GM20000 (cell line): ENCODE measurements around the gene PCDHA1.
"Not testable (repeated sequence)": the region's sequence is repeated elsewhere in the genome, so short reads cannot be mapped to it uniquely, and the experiment has no call there.

Source experiments
- DNase-seq: peaks from one replicate; pipeline ENCODE4 v3.0.0; 2012; ENCODE audit warnings: low spot score
- CTCF ChIP-seq: IDR thresholded peaks from 2 replicates; pipeline ENCODE4 v1.5.1; 2012; ENCODE audit warnings: mild to moderate bottlenecking, control low read depth; ENCODE audit errors: extremely low read depth, missing control alignments

Gene PCDHA1

GRCh38 chr5:140802781-140803271 lies 16.9 kb downstream of the PCDHA1 start:
- no peak for DNase-seq
- TF ChIP-seq CTCF: no peak

- no peak for TF ChIP-seq CTCF
- no peak for DNase-seq
Measured at GRCh38 chr5:140806834-140807775, 21.2 kb downstream of the PCDHA1 start, which contains the start of gene PCDHA4. TSS of gene PCDHA4 (plus strand) at chr5:140807068.

DNA sequence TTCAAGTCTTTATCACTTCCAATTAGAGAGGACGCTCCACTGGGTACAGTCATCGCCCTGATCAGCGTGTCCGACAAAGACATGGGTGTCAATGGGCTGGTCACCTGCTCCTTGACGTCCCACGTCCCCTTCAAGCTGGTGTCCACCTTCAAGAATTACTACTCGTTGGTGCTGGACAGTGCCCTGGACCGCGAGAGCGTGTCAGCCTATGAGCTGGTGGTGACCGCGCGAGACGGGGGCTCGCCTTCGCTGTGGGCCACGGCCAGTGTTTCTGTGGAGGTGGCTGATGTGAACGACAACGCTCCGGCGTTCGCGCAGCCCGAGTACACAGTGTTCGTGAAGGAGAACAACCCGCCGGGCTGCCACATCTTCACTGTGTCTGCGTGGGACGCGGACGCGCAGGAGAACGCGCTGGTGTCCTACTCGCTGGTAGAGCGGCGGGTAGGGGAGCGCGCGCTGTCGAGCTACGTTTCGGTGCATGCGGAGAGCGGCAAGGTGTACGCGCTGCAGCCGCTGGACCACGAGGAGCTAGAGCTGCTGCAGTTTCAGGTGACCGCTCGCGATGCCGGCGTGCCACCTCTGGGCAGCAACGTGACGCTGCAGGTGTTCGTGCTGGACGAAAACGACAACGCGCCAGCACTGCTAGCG lies 22.4 kb downstream of the PCDHA1 start:
- DNase-seq: not testable (repeated sequence)

- no peak for TF ChIP-seq CTCF
- no peak for DNase-seq
Measured at GRCh38 chr5:140808889-140809291, 22.9 kb downstream of the PCDHA1 start.

DNA sequence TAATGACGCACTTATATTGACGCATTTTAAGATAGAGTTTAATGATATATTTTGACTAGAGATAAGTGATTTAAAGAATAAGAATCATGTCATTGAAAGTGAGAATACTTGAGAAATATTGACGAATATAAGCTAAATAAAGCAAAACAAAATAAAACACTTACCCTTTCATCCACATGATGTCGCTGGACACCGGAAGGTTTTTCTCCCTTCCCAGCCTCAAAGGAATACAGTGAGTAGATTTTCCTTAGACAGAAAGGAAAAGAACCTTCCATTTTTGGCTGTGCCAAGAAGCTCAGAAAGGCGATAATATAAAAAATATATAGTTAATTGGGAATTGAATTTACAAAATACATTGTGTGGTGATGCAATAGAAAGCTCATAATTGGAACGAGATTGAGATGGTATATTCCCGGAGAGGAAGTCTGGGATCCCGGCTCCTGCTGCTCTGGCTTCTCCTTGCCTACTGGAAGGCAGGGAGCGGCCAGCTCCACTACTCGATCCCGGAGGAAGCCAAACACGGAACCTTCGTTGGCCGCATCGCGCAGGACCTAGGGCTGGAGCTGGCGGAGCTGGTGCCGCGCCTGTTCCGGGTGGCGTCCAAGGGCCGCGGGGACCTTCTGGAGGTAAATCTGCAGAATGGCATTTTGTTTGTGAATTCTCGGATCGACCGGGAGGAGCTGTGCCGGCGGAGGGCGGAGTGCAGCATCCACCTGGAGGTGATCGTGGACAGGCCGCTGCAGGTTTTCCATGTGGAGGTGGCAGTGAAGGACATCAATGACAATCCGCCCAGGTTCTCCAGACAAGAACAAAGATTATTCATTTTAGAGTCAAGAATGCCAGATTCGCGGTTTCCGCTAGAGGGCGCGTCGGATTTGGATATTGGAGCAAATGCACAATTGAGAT lies 35.7 kb downstream of the PCDHA1 start, which contains the start of gene PCDHA5:
TSS of gene PCDHA5 (plus strand) at position 239 of the 906 bp plus-strand sequence.
- no peak for DNase-seq
- TF ChIP-seq CTCF: peak; percentile 17

DNA sequence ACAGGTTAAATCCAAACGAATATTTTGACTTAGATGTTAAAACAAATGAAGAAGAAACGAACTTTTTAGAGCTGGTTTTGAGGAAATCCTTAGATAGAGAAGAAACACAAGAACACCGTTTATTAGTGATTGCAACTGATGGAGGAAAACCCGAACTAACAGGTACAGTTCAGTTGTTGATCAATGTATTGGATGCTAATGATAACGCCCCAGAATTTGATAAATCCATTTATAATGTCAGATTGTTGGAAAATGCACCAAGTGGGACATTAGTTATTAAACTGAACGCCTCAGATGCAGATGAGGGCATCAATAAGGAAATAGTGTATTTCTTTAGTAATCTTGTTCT lies 36.3 kb downstream of the PCDHA1 start:
- DNase-seq: no peak
- TF ChIP-seq CTCF: no peak

DNA sequence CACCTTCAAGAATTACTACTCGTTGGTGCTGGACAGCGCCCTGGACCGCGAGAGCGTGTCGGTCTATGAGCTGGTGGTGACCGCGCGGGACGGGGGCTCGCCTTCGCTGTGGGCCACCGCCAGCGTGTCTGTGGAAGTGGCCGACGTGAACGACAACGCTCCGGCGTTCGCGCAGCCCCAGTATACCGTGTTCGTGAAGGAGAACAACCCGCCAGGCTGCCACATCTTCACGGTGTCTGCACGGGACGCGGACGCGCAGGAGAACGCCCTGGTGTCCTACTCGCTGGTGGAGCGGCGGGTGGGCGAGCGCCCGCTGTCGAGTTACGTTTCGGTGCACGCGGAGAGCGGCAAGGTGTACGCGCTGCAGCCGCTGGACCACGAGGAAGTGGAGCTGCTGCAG lies 37.0 kb downstream of the PCDHA1 start:
- not testable (repeated sequence) for DNase-seq

DNA sequence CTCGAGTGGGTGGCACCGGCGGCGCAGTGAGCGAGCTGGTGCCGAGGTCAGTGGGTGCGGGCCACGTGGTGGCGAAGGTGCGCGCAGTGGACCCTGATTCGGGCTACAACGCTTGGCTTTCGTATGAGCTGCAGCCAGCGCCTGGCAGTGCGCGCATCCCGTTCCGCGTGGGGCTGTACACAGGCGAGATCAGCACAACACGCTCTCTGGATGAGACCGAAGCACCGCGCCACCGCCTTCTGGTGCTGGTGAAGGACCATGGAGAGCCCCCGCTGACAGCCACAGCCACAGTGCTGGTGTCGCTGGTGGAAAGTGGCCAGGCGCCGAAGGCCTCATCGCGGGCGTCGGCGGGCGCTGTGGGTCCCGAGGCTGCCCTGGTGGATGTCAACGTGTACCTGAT lies 37.5 kb downstream of the PCDHA1 start:
- TF ChIP-seq CTCF: no peak
- DNase-seq: no peak
